HG02678 (cell line): Measurements from ENCODE around the gene CIB4.

ENCODE experiments used
- ATAC-seq: cut with Tn5 transposase; IDR thresholded peaks from one replicate; pipeline ENCODE4 v1.9.1; 2021; ENCODE audit warnings: mild to moderate bottlenecking, moderate library complexity; ENCODE audit not compliant: unreplicated experiment

CIB4 gene

DNA sequence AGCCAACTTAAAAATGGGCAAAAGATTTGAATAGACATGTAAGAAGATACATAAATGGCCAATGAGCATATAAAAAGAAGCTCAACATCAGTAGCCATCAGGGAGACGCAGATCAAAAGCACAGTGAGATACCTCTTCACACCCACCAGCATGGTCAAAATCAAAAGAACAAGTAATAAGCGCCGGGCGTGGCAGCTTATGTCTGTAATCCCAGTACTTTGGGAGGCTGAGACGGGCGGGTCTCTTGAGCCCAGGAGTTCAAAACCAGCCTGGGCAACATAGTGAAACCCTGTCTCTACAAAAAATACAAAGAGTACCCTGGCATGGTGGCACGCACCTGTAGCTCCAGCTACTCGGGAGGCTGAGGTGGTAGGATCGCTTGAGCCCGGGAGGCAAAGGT is 4.6 kb upstream of the CIB4 start:
- ATAC-seq, result no peak

DNA sequence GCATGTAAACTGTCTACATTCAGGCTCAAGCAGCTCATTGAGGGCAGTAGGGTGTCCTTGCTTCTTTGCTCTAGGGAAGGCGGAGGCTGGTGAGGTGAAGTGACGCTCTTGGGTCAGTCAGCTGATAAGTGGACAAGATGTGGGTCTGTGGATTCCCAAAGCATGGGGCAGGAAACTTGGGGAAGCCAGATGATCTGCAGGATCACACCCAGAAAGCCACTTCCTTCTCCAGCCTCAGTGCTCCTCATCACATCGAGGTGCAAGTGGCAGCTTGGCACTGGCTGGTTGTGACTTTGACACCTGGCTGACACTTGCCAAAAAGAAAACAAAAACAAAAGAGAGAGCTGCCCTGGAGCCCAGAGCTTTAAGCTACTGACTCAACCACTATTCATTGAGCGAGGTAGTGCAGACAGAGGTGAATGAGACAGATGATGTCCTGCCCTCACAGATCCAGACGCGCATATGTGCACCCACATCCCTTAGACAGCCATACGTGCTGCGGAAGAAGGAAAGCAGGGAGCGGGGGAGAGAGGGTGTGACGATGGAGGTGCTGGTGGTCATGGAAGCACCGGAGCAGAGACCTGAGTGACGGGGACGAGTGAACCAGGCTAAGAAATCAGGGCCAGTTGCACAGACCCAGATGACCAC is 3.1 kb upstream of the CIB4 start:
- ATAC-seq, result no peak

DNA sequence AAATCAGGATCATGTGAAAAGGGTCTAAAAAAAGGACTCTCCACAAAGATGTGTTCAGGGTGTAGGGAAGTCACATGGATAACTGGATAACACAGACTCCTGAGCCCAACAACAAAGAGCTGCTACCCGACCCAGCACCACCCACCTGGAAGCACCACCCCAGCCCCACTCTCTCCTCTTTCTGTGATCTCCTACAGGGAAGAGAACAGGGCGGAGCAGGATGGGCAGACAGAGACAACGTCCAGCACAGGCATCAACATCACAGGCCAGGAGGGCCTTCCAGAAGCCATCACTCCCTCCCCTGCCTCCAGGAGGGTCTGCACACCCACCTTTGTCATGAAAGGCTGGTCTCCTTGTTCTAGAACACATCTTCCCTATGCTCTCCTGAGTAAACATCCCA is 1.3 kb upstream of the CIB4 start:
- no peak for ATAC-seq

DNA sequence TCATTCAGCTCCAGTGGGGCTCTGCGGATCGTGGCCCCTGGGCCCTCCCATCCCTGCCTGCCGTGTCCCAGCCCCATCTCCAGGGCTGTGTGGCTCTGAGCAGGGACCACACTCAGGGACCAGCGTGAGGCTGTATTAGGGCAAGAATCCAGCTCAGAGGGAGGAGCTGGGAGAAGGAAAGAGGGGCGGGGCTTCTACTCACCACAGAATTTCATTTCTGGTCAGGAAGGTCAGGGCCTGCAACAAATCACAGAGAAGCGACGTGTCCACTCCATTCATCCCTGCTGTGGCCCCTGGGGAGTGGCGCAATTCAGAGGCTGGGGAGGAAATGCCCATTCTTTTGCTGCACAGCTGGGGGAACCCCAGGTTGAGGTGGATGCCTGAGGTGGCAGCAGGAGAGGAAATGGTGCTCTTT is 828 bp downstream of the CIB4 start:
- ATAC-seq, result no peak

DNA sequence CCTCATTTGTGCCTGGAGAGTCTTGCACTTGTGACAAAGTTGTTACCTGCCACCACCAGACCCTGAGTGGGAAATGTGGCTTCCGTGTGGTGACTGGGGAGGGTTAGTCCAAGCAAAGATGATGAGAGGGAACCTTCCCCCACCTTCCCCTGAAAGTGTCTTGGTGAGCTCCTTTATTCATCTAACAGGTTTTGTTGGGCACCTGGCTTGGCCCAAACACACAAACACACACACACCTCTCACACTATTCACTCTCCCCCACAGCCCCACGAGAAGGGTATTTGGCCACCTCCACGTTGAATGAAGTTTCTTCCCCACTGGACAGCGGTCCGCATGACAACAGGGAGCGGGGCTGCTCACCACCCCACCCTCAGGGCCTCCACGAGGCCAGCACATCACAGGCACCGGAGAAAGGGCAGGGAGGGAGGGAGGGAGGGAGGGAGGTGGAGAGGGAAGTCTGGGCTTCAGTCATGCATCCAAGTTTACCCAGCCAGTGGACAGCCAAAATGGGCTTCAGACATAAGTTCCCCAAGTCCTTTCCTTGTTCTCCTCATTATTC is 1.4 kb downstream of the CIB4 start:
- ATAC-seq, result no peak

DNA sequence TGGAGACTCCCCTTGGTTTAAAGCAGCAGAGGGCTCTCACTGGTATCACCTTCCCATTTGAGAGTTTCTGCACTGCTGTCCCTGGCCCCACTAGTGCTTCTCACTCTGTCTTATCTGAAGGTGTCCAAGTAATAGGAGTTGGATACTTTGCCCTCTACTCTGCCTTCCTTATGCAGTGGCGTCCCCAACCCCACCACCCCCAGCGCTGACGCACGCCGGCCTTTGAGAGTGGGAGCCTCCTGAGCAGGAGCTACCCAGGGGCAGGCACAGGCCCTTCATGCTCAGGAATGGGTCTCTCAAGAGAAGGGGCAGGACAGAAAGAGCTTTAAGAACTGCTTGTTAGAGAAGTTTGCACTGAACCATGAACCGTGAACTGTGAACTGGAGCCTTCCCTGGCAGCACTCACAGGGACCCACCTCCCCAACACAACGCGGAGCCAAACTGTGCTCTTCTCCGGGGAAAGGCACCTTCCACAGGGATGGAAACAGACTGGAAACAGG is 3.3 kb downstream of the CIB4 start:
- ATAC-seq, result no peak

DNA sequence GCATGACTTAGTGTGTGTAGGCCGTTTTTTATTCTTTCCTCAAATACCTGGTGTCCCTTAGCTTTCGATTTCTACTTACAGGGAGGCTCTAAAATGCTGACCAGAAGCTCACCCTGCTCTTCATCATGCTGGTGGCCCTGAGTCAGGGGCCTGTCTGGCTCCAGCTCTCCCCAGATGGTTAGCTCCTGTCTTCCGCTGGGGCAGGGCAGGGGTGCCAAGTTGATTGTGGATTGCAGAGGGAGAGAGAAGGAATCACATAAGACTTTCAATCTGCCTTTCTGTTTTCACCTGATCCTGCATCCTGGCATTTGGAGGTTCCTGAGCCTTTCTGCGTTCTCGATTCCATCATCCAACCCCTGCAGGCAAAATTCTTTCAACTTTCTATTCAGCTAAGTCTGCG is 4.2 kb downstream of the CIB4 start:
- no peak for ATAC-seq

DNA sequence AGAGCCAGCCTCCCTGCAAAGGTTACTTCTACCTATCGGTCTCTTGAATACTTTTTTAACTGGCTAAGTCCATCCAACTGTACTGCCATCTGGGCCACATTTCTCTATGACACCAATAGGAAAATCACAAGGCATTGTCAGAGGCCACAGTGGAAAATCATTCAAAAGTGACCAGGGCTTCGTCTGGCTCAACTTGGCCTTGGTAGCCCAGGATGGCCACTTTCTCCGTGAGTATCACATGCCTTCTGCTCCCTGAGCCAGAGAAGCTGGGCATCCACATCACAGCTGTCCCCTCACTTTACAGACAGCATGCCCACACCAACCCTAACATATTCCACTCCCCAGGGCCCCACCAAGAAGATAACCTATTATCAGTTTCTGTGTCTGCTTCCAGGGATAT is 5.8 kb downstream of the CIB4 start:
- no peak for ATAC-seq

DNA sequence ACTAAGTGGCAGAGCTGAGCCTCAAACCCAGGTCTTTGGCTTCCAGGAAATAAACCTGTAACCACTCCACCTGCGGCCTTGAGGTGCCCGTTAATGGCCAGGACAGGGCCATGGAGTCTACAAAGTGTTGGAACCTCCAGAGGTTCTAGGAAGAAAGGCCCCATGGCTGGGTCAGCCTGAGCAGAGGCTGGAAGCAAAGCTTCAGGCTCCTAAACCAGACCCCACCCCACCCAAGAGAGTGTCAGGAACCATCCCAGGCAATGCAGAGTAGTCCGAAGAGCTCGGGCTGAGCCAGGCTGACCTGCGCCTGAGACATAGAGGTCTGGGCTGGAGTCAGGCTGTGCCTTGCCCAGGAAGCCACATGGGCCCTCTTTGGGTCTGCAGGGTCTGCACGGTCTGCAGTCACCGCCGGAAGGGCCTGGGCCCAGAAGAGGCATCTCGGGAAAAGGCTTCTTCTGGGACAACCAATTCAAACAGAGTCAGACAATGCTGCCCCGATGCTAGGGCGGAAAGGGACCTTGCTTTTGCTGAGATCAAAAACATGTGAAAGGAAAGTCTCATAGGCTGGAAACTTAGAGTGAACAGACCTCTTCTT is 6.4 kb downstream of the CIB4 start:
- no peak for ATAC-seq

DNA sequence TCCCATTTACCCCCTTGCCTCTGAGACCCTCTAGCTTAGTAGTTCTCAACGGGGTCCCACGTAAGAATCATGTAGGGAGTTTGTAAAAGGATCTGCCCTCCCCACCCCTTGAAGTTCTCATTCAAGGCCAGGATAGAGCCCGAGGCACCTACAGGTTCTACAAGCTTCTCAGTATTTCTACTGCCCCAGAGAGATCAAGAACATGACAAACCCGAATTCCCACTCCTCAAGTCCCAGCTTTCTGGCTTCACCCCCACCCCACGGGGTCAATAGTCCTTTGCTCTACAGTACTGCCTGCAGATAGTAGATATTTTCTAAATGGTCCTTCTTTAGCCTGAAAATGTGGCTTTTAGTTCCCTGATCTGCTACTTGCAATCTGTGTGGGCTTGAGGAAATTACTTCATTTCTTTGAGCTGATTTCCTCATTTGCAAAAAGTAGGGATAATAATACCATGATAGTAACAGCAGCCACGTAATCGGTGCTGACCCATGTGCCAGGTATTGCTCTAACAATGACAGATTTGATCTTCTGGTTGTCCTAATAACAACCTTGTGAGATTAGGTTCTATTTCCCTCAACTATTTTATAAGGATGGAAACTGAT is 7.1 kb downstream of the CIB4 start:
- ATAC-seq, result no peak

DNA sequence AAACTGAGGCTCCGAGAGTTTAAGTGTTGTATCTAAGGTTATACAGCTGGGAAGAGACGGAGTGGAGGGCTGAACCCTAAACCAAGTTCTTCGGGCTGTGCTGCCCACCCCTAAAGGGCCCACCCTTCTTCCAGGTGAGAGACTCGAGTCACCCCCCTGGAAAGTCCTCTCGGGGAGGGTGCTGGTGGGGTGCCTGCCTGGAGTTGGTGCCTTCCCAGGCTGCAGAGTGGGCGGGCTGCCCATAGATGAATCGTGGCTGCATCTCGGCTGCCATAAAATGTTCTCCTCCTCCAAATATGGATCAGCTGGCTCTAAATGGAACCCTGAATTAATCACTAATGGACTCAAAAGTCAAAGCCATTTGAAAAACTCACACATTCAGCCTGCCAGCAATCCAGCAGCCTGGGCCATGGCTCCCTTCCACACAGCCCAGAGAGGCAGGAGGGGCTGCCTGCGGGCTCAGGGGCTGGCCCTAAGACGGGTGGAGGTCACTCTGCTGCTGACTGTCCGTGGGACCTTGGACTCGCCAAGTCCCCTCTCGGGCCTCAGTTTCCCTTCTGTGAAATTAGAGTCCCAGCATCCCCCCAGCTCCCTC is 7.7 kb downstream of the CIB4 start:
- ATAC-seq, result no peak

DNA sequence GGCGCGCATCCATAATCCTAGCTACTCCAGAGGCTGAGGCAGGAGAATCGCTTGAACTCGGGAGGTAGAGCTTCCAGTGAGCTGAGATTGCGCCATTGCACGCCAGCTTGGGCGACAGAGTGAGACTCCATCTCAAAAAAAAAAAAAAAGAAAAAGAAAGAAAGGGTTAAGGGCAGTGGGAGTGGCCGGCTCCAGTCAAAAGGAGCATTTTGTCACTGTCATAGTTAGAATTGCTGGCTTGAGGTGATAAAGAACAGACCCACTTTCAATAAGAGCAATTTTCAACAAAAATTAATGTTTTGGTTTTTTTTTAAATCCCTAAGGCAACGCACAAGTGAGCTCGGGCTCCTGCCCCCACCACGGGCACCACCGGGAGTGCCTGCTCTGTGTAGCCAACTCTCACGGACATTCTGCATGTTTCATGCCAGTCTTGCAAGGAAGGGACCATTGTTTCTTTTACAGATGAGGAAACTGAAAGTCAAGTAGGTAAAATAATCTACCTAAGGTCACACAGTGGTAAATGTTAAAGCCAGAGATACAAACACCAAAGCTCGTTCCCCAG is 8.5 kb downstream of the CIB4 start:
- ATAC-seq, result no peak

DNA sequence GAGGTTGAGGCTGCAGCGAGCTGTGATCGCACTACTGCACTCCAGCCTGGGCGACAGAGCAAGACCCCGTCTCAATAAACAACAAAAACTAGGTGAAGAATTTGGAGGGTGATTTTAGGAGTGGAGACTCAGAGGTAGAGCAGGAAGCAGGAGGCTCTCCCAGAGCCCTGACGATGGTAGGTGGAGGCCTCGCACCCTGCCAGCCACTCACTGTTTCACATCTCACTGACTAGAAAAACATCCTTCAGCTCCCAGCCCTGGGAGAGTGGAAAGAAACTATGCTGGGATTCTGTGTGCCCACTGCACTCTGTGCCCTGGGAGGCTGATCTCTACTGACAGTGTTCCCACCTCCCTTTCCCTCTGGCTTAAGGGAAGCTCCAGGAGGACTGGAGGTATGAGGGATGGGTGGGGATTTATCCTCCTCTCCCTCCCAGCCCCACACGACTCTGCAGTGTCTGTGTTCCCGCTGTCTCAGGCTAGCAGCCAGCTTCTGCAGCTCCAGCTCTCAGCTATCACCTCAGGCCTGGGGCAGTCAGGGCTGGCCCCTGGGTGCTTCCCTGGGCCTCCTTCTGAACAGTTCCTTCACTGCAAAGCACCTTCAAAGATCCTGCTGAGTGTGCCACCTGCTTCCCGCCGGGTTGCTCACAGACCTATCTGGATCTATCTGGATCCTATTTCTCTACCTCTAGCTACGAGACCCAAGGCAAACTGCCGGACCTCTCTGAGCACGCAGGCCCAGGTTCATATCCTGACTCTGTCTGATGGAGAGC is 9.6 kb downstream of the CIB4 start:
- ATAC-seq, result no peak

DNA sequence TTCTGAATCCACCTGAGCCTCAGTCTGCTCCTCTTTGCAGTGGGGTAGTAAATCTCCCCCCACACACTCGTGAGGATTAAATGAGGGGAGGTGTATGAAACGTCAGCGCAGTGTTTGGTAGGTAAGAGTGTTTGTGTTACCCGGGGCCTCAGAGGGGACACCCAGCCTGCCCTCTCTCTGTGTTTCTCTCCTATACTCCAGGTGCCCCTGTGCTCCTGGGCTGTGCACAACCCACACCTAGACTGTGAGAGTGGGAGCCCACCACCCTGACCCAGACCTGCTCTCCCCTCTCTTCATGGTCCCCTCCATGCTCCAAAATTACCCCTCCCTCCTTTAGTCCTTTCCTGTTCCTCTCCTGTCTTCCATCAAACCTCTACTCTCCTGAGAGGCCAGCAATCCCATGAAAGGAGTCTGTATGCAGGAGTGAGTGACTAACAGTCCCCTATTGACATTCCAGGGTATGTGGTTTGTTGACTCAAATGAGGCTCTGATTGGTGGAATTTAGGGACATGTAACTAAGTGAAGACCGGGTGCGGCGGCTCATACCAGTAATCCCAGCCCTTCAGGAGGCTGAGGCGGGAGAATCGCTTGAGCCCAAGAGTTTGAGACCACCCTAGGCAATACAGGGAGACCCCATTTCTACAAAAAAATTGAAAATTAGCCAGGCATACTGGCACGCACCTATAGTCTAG is 10.4 kb downstream of the CIB4 start:
- ATAC-seq, result no peak

DNA sequence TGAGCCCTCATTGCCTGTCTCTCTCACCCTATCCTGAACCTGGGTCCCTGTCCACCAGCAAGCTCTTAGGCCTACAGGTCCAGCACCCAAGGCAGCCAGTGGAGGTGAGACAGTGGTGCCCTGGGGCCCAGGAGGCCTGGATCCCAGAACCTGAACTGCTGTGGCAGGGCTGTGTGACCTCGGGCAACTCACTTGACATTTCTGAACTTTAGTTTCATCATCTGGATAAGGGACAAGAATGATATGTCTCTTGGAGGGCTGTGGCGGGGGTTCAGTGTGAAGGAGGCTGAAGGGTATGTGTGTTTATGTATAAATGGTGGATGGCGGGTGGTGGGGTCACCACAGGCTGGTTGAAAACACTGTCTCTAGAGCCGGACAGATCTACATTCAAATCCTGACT is 10.9 kb downstream of the CIB4 start:
- no peak for ATAC-seq

DNA sequence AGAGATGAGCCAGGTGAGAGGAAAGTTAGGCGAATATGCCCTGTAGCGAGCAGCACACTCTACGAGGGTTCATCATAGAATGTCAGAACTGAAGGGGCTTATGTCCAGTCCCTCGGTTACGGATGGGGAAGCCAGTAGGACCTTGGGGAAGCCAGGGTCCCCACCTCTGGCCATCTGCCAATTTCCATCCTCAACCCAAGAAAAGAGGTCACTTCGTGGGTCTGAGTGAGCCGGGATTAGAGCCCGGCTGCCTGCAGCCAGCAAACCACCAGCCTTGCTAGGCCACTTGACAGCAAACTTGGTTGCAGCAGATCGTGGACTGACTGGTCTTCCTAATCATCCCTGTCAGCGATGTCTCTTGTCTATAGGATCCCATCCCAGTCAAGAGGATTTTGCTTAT is 11.4 kb downstream of the CIB4 start:
- ATAC-seq, result no peak

DNA sequence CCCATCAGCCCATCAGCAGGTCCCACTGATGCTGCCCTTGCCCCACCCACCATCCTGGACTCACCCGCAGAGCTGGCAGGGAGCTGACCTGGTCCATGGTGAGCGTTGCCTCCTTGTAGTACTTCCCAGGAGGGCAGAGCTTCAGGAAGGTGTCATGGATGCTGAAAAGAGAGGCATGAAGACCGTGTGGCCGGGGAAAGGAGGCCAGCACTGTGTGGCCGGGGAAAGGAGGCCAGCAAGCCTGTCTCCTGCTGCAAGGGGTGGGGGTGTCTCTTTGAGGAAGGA is 11.9 kb downstream of the CIB4 start:
- ATAC-seq, result no peak

DNA sequence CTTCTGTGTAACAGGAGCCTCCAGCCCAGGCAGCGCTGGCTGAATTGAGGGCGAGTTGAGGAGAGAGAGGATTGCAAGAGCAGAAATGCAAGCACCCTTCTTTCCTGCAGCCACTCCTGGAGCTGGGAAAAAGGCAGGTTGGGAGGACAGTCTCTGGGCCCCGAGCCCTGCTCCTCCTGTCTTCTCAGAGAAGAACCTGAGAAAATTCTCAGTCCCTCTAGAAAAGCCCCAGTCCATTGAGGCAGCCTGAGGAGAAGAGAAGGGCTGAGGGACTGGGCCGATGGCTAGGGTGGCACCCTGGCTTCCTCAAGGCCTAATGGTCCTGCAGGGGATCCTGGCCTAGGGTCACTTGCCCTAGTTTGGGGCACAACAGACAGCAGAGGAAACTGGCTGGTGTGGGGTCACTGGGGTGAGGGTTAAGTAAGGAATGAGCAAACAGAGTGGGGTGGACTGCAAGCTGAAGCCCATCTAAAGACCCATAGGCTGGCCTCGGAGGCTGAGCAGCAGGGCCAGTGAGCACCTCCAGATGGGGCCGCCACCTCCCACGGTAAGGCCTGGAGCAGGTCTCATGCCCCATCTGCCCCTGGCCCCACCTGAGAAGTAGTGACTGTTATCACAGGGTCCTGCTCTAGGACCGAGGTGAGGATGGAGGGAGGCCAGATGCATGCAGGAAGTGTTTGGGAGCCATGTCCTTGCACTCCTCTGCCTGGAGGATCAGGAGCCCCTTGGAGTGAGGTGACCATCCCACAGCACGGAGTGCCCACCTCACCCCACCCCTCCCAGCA is 12.4 kb downstream of the CIB4 start:
- ATAC-seq, result no peak

DNA sequence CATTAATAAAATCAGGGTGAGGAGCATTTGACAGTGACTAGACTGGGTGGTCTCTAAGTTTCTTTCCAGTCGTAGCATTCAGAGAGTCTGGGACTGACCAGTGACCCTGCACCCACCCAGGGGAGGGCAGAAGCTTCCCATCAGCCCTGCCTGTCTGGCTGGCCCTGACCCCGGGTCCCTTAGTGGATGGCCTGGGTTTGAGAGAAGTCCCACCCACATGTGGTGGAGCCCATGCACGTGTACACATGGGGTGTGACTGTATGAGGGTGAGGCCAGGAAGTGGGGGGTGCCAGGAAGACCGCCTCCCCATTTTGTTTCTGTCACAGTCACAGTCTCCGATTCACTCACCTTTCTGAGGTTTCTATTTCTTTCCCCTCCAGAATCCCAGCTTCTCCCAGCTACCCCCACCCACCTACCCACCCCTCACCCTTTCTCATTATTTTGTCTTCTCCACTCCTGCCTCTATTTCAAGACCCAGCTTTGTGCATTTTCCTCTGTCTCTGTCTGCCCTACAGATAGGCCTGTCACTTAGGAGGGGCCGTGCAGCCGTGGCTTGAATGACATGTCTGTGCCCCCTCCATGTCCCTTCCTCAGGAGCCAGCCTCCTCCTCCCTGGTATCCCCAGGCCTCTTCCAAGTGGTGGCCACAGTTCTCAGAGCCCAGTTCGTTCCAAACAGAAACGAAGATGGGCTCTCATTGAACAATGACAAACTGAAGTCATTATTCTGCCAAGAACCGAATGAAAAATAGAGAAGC is 13.6 kb downstream of the CIB4 start:
- no peak for ATAC-seq
